Measurements from ENCODE around the gene SUSD6.

SUSD6 gene

DNA sequence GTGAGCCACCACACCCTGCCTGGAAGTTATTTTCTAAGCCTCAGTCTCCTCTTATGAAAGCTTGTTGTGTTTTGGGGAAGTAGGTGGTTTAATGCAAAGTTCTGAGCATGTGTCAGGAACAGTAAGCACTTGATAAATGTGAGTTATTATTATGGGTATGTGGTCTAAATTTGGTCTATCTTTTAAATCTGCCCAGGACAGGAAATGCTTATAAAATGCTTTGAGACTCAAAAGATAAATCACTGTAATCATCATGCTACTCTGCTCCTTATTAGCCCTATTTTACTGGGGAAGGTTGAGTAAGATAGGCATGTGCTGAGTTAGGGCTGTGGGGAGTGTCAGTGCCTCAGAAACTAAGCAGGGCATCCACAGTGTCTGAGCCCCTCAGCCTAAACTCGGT is 142.5 kb downstream of the SUSD6 start:
- no peak for DNase-seq (ENCODE audit: low read depth in 2 of 2)
- no peak for TF ChIP-seq CTCF (IDR thresholded peaks at IDR 0.05; ENCODE audit: low read depth, low read length)
- H3K4me3 ChIP-seq (replicated peaks in 1 of 2; ENCODE audit: low read depth in 2 of 2, low read length in 2 of 2): no peak overlapping the region

GRCh38 chr14:69754487-69754886 is 143.1 kb downstream of the SUSD6 start:
- no peak for DNase-seq (ENCODE audit: low read depth in 2 of 2)
- TF ChIP-seq CTCF (IDR thresholded peaks at IDR 0.05; ENCODE audit: low read depth, low read length): no peak
- H3K4me3 ChIP-seq (replicated peaks in 1 of 2; ENCODE audit: low read depth in 2 of 2, low read length in 2 of 2): no peak overlapping the region

GRCh38 chr14:69755296-69755695 is 143.9 kb downstream of the SUSD6 start:
- no peak for DNase-seq (ENCODE audit: low read depth in 2 of 2)
- TF ChIP-seq CTCF (IDR thresholded peaks at IDR 0.05; ENCODE audit: low read depth, low read length): no peak
- no peak overlapping the region for H3K4me3 ChIP-seq (replicated peaks in 1 of 2; ENCODE audit: low read depth in 2 of 2, low read length in 2 of 2)

DNA sequence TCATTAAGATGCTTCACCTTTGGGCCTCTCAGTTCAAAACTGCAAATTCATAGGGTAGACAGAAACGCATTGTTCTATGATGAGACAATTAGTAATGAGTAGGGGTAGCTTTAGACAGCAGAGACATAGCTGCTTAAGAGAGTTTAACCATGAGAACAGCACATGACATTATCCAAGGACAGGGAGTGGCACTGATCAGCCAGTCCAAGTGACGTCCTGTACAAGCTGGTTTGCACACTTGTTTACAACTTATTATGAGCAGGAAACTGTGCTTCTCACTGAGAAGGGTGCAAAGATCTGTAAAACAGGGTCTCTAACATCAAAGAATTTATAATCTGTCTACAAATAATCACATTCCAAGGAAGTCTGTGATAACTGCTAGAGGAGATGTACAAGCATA is 144.4 kb downstream of the SUSD6 start:
- no peak for TF ChIP-seq CTCF (IDR thresholded peaks at IDR 0.05; ENCODE audit: low read depth, low read length)
- DNase-seq (ENCODE audit: low read depth in 2 of 2): no peak
- H3K4me3 ChIP-seq (replicated peaks in 1 of 2; ENCODE audit: low read depth in 2 of 2, low read length in 2 of 2): no peak overlapping the region

- TF ChIP-seq CTCF (IDR thresholded peaks at IDR 0.05; ENCODE audit: low read depth, low read length): no peak
- no peak for DNase-seq (ENCODE audit: low read depth in 2 of 2)
Measured at GRCh38 chr14:69756298-69756697, 144.9 kb downstream of the SUSD6 start.

DNA sequence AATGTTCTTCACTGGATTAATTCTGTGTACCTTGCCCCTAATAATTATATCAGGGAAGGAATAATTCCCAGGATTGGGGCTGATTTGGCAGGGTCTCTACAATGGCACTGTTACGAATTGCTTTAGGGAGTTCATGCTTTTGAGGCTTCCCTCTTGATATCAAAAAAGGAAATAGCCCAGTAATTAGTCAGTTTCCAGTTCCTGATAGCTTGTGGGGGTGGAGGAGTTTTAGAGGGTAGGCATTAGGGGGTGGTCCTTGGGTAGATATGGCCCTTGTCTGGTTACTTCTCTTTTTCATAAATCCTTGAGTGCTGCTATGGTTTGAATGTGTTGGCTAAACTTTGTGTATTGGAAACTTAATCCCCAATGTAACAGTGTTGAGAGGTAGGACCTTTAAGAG is 149.4 kb downstream of the SUSD6 start:
- DNase-seq (ENCODE audit: low read depth in 2 of 2): peak in 1 of 2 donors; percentile 52

More at GRCh38 chr14:69756298-69756697, 144.9 kb downstream of the SUSD6 start:
- no peak overlapping the region for H3K4me3 ChIP-seq (replicated peaks in 1 of 2; ENCODE audit: low read depth in 2 of 2, low read length in 2 of 2)

More for the DNA sequence above, 149.4 kb downstream of the SUSD6 start:
- no peak overlapping the region for H3K4me3 ChIP-seq (replicated peaks in 1 of 2; ENCODE audit: low read depth in 2 of 2, low read length in 2 of 2)
- TF ChIP-seq CTCF (IDR thresholded peaks at IDR 0.05; ENCODE audit: low read depth, low read length): no peak
